GM18505 (cell line): ENCODE measurements around the gene HOXD8.

ENCODE experiments used
- ATAC-seq: cut with Tn5 transposase; IDR thresholded peaks from one replicate; pipeline ENCODE4 v1.9.1; 2021; ENCODE audit not compliant: unreplicated experiment
- POLR2A ChIP-seq: IDR thresholded peaks from 4 replicates; pipeline ENCODE4 v1.6.1; 2011; ENCODE audit warnings: borderline replicate concordance; ENCODE audit not compliant: insufficient read depth, insufficient read length; ENCODE audit errors: extremely low read depth

The HOXD8 gene

DNA sequence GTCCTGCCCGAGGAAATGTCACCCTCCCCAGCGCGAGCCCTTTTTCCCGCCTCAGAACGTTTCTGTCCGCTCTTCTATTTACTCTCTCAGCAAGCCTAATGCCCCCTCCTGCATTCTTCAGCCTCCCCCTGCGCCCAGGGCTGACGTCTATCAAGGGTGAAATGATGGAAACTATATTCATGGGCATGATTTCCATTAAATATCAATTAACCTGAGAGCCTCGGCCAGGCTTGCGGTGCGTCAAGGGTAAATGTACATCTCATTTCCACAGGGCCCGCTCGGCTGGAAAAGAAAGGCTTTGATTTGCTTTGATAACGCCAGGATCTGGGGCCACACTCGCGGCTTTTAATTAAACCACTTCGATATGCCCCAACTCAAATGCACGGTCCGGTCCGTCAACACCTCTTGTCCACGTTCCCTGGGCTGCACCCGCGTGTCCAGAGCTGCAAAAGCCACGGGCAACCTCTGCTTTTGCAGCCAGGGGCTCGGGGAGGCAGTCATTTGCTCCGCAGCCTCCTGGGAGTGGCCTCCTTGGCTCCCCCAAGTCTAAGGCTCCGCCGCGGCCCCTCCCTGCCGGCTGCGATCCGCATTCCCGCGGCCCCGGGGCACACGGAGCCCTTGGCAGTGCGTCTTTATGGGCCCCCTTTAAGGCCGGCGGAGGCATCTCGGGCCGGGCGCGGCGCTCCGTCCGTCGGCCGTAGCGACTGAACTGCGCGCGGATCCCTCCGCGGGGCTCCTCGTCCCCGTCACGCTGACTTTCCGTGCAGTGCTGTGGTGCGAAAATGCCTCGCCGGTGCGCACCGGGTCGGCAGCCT, at the start of gene HOXD8:
TSS of gene HOXD8 (plus strand) at position 724 of the 815 bp plus-strand sequence. CDS start 662 bp downstream, outside the sequence.
- ATAC-seq: no peak
- no peak for TF ChIP-seq POLR2A

DNA sequence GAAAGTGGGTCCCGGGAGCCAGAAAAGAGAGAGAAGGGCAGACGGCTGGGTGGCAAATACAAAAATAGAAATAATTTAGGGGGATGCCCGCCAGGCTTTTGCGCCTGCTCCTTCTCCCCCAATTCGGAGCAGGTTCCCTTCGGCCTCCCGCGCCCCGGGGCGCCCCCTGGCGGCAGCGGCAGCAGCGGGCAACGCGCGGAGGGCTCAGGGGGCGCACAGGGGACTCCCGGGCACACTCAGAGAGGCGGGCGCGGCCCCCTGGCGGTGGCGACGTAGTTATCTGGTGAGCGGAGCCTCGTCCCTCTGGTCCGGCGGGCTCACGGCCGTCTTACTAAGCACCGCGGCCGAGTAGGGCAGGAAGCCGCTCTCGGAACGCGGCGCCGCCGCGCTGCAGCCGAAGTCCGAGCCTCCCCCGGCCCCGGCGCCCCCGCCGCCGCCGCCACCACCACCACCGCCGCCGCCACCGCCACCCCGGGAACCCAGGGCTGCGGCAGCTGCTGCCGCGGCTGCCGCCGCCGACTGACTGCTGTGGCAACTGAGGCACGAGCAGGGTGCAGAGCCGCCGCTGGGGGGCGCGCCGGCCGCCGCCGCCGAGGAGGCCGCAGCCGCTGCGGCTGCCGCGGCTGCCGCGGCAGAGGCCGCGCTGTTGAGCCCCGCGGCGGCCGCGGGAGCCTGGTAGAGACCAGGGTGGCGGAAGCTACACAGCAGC, 49.5 kb upstream of the HOXD8 start:
- no peak for ATAC-seq
- no peak for TF ChIP-seq POLR2A

DNA sequence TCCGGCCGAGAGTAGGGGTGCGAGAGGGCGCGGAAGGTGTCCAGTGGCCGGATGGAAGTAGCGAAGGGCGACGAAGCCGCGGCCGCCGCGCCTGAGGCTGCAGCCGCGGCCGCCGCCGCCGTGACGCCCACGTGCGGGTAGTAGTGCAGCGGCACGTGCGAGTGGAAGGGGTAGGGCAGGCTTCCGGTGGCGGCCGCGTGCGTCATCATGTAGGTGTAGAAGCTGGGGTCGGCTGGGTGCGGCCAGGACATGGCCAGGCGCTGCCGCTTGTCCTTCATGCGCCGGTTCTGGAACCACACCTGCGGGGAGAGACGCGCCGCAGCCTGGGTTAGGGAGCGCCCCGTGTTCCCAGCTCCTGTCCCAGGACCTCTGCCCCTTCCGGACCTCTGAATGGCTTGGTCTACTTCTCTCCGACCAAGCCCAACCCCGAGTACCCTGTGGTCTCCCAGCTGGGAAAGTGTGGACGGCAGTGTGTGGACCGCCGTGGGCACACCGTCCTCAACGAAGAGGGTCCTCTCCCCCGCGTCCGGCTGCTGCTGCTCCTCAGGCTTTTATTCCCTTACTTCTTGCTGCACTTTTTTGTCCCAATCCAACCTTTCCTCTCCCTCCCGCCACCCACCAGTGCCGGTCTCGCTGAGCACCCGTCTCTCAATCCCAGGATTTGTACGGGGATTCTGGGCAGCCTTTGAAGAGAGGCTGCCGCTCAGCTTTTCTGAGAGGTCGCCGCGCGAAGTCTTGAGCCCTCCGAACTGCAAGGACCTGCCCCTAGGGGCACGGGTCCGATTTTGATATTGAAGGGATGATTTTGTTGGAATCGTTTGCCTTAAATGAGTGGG, 48.7 kb upstream of the HOXD8 start:
- no peak for TF ChIP-seq POLR2A
- no peak for ATAC-seq

DNA sequence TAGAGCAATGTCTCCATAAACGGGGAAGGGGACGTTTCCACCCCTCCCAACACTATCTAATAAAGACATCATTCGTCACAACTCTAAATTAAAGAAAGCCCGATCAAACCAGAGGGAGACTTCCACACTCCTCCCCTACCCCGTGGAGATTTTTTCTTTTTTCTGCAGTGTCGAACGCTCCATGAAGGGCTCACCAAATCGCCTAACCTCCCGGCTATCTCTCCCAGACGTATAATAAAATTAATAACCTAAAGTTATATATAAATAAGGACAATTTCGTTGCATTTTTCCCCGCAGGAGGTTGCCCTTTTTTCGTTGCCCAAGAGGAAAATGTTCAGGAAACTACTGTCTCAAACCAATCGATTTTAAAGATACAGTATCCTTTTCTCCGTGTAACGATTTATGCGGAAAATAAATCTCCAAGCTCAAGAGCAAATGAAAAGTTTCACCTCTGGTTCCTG, 48.1 kb upstream of the HOXD8 start:
- ATAC-seq: no peak

DNA sequence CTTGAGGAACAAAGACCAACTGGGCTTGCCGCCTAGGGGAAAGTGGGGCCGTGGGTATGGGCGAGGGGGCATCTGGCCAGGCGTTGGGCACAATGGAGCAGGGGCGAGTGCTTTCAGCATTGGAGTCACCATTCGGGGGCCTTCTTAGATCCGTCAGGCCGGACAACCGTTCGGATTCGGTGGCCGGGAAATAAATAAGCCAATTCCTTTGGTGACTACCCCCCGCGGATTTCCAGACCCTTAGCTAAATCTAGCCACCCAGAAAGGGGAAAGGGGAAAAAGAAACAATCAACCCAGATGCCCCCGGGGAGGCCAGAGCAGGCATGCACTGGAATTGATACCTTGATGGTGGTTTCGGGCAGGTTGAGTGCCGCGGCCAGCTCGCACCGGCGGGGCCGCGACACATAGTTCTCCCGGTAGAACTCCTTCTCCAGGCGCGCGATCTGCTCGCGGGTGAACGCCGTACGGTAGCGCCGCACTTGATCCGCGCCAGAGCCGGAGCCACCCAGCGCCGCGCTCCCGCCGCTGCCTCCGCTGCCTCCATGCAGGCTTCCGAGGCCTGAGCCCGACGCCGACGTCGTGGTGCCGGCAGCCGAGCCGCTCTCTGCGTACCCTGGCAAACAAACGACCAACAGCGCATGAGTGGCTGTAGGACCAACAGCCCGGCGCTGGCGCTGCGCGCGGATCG, 47.5 kb upstream of the HOXD8 start:
- ATAC-seq: no peak
- TF ChIP-seq POLR2A: no peak

More for the DNA sequence above, 48.1 kb upstream of the HOXD8 start:
- no peak for TF ChIP-seq POLR2A

DNA sequence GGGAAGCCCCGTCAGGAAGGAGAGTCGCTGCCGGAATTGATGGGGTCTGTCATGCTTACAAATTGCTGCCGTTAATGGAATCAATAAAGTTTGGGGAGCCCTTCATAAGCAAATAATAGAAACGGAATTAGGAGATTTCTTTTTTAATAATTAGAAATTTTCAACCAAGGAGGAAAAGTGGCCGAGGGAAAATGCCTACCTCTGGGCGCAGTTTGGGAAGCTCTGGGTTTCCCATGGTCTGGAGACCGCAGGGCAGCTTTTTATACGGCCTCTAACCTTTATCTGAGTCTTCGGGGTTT, 47.0 kb upstream of the HOXD8 start:
- ATAC-seq: no peak

DNA sequence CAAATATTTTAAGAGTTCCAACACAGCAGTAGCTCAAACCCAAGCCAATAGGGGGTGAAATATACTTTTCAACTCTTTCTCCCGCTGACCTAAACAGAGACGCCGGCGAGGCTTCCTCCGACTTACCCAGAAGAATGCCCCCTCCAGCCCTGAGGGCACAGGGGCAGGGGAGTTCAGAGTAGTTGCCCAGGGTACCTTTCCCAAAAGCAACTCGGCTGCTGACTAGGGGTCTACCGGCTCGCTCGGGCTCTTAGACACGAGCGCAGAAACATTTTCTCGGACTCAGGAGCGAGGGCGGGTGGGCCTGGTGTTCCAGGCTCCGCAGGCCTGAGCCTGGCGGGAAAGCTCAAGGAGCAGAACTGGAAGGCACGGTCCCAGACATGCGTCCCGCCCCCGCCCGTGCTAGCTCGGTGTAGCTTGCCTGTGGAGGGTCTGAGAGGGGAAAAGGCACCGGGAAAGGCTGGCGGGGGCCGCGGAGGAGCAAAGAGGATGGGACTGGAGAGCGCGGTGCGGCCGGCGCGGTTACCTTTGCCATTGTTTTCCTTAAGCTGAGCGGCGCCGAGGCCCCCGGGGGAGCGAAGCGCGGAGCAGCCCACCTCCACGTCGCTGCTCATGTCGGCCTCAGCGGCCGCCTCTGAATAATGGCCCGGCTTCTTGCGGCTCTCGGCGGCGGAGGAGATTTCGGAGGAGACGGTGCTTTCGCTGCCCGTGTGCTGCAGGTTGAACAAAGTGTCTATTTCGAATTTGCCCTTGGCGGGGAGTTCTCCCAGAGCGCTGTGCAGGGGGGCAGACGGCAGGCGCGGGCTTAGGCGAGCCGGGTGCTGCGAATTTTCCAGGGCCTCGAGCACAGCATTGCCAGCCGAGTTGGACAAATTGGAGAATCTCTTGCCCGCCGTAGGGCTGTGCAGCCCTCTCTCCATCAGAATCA, 46.4 kb upstream of the HOXD8 start:
- TF ChIP-seq POLR2A: no peak
- no peak for ATAC-seq

More for the DNA sequence above, 47.0 kb upstream of the HOXD8 start:
- no peak for TF ChIP-seq POLR2A

DNA sequence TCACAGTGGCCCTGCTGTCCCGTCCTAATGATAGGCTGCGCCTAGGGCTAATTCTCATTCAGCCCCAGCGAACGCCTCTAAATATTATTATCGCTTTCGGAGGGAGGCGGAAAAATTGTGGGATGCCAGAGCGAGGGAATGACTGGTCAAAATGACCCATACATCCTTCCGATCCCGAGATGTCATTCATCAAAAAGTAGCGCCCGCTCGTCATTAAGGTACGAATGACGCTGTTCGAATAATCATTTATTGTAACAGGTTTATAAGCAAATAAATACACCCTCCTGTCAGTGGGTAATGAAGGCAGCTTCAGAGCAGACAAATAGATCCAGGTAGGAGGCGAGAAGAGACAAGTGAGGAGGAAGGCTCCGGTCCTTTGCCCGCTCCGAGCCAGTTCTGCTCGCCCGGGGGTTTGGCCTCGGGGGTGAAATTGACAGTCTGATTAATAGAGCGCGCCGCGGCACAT, 45.7 kb upstream of the HOXD8 start, which contains the start of gene EVX2:
TSS of gene EVX2 (minus strand) at position 167 of the 466 bp plus-strand sequence. CDS start 186 bp downstream, outside the sequence.
- no peak for TF ChIP-seq POLR2A

DNA sequence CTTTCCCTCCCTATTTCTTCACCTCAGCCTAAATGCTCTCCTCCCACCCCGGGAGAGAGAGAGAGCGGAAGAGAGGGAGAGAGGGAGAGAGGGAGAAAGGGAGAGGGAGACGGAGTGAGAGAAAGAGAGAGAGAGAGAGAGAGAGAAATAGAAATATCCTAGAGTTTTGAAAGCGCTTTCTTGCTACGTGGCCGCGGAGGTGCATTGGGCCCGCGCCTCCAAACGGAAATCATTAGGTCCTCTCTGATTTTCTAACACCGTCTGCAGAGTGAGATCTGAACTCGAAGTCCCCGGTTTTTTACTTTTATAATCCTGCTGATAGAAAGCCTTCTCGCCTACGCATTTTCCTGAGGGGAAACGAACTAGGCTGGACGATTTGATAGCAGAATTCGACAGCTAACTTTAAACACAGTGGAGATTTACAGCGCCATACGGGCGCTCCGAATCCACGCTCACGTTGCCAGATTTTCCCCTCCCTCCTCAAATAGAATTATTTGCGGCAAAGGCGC, 44.8 kb upstream of the HOXD8 start:
- no peak for TF ChIP-seq POLR2A
- ATAC-seq: no peak

More for the DNA sequence above, 45.7 kb upstream of the HOXD8 start, which contains the start of gene EVX2:
- ATAC-seq: no peak

DNA sequence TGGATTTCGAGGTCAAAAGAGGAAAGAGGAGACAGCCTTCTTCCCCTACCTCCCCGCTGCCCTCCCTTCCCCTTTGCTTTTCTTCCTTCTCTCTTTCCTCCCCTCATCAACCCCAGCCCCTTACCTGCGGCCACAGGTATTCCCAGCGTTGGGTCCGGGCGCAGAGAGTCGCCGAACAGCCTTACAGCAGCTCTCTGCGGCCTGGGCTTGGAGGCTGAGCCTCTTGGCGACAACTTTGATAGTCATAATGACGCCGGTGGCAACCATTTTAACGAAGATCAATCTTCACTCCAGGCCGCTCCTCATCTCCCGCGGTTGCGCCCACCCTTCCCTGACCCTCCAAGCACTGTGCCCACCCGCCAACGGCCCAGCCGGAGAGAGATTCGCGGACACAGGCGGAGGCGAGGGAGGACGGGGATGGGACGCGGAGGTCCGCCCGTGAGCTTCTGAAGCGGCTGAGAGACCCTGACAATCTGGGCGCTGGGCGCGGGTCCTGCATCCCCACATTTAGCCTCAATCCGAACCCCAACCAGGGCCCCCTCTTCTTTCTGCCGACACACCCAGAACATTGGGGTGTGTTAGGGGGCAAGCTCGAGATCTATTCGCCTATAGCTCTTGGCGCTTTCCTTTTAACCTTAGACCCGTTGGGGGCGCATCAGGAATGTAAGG, 44.3 kb upstream of the HOXD8 start:
- ATAC-seq: no peak
- no peak for TF ChIP-seq POLR2A
